ENCODE measurements around the gene PROSER3. TPM values are rescaled to one million over a fixed set of nuclear protein-coding genes. Genes with fewer than 3 reads are reported as not detected.

Gene PROSER3
- total and polyA plus RNA-seq, 9 of the 15 experiments (the other 6 are each of a cell fraction or from before 2014, with no cell fraction given): 1.0 to 39.5 (median 5.1) TPM

DNA sequence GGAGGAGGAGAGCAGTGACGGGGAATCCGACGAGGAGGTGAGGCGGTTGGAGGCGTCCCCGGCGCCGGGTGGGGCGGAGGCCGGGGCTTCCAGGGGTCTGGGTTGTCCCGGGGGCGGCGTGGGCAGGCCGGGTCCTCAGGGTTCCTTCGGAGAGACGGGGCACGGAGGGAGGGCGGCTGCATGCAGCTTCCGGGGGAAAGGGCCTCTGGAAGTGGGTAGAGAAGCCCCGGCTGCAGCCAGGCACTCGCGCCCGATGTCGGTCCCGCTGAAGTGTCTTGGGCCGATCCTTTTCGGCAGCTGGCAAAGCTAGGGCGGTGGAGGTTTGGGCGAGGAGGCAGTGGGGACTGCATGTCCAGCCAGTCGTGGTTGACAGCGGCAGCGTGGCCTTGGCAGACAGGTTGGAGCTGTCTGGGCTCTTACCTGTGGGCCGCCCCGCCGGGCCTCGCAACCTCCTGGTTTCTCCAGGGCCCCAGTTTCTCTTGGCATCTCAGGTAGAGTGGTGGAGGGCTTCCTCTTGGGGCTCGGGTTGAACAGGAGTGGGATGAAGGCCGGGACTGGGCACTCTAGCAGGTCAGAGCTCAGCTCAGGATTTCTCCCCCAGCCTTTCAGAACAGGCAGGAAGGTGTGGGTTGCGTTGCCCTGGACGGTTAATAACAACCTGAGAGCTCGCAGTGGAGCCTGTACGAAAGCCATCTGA is 39.5 kb upstream of the PROSER3 start (continued):
- TF ChIP-seq ZFP1 (CRISPR knock-in tag; IDR thresholded peaks at IDR 0.05) (no peak), FOXP4 (CRISPR knock-in tag; IDR thresholded peaks at IDR 0.05; ENCODE audit: borderline replicate concordance) (0 out of 2 replicates have a peak, but pooled peaks have one; percentile 39), NONO (IDR thresholded peaks at IDR 0.05; ENCODE audit: low read depth in 2 of 2, low read length in 1 of 2) (no peak), EHMT2 (IDR thresholded peaks at IDR 0.05) (no peak), RBFOX2 (IDR thresholded peaks at IDR 0.05; ENCODE audit: low read depth, low read length) (peak; percentile 58), ELF1 (tag; IDR thresholded peaks at IDR 0.05) (no peak), ZNF143 (CRISPR knock-in tag; IDR thresholded peaks at IDR 0.05) (no peak), ZNF175 (CRISPR knock-in tag; IDR thresholded peaks at IDR 0.05; ENCODE audit: low read depth) (no peak), HDAC1 (IDR thresholded peaks at IDR 0.05) (peak in 1 of 2 experiments; percentile 39; a peak in 1 of 4 replicates), CBFA2T2 (conservative IDR thresholded peaks at IDR 0.05) (no peak), FOXJ3 (CRISPR knock-in tag; IDR thresholded peaks at IDR 0.05) (no peak), MYNN (IDR thresholded peaks at IDR 0.05) (no peak), MYNN (CRISPR knock-in tag; IDR thresholded peaks at IDR 0.05) (no peak), MEIS2 (IDR thresholded peaks at IDR 0.05; ENCODE audit: partially characterized antibody) (no peak), HMGN3 (IDR thresholded peaks at IDR 0.05; ENCODE audit: borderline replicate concordance, extremely low read depth, insufficient read length, low read depth, low read length) (no peak), SAP30 (IDR thresholded peaks at IDR 0.05; ENCODE audit: borderline replicate concordance, insufficient read depth, low read depth, low read length, poor library complexity, severe bottlenecking) (peak; percentile 53), ZC3H8 (IDR thresholded peaks at IDR 0.05) (no peak)
- TF ChIP-seq, protein P1, sequence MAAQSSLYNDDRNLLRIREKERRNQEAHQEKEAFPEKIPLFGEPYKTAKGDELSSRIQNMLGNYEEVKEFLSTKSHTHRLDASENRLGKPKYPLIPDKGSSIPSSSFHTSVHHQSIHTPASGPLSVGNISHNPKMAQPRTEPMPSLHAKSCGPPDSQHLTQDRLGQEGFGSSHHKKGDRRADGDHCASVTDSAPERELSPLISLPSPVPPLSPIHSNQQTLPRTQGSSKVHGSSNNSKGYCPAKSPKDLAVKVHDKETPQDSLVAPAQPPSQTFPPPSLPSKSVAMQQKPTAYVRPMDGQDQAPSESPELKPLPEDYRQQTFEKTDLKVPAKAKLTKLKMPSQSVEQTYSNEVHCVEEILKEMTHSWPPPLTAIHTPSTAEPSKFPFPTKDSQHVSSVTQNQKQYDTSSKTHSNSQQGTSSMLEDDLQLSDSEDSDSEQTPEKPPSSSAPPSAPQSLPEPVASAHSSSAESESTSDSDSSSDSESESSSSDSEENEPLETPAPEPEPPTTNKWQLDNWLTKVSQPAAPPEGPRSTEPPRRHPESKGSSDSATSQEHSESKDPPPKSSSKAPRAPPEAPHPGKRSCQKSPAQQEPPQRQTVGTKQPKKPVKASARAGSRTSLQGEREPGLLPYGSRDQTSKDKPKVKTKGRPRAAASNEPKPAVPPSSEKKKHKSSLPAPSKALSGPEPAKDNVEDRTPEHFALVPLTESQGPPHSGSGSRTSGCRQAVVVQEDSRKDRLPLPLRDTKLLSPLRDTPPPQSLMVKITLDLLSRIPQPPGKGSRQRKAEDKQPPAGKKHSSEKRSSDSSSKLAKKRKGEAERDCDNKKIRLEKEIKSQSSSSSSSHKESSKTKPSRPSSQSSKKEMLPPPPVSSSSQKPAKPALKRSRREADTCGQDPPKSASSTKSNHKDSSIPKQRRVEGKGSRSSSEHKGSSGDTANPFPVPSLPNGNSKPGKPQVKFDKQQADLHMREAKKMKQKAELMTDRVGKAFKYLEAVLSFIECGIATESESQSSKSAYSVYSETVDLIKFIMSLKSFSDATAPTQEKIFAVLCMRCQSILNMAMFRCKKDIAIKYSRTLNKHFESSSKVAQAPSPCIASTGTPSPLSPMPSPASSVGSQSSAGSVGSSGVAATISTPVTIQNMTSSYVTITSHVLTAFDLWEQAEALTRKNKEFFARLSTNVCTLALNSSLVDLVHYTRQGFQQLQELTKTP (IDR thresholded peaks at IDR 0.05; ENCODE audit: low read depth in 1 of 2, partially characterized antibody in 2 of 2): no peak
- TF ChIP-seq, protein P2, sequence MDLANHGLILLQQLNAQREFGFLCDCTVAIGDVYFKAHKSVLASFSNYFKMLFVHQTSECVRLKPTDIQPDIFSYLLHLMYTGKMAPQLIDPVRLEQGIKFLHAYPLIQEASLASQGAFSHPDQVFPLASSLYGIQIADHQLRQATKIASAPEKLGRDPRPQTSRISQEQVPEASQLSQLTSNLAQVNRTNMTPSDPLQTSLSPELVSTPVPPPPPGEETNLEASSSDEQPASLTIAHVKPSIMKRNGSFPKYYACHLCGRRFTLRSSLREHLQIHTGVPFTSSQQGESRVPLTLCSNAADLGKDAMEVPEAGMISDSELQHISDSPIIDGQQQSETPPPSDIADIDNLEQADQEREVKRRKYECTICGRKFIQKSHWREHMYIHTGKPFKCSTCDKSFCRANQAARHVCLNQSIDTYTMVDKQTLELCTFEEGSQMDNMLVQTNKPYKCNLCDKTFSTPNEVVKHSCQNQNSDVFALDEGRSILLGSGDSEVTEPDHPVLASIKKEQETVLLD (IDR thresholded peaks at IDR 0.05): no peak
- TF ChIP-seq, protein P3, sequence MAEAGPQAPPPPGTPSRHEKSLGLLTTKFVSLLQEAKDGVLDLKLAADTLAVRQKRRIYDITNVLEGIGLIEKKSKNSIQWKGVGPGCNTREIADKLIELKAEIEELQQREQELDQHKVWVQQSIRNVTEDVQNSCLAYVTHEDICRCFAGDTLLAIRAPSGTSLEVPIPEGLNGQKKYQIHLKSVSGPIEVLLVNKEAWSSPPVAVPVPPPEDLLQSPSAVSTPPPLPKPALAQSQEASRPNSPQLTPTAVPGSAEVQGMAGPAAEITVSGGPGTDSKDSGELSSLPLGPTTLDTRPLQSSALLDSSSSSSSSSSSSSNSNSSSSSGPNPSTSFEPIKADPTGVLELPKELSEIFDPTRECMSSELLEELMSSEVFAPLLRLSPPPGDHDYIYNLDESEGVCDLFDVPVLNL (CRISPR knock-in tag; IDR thresholded peaks at IDR 0.05; ENCODE audit: low read depth): no peak

Data from K562 (cell line).